HG03066 (cell line): ENCODE measurements around the gene ENTPD8.

Source experiments
- ATAC-seq: cut with Tn5 transposase; IDR thresholded peaks from one replicate; pipeline ENCODE4 v1.9.1; 2021; ENCODE audit warnings: low read depth; ENCODE audit not compliant: unreplicated experiment

ENTPD8 gene

DNA sequence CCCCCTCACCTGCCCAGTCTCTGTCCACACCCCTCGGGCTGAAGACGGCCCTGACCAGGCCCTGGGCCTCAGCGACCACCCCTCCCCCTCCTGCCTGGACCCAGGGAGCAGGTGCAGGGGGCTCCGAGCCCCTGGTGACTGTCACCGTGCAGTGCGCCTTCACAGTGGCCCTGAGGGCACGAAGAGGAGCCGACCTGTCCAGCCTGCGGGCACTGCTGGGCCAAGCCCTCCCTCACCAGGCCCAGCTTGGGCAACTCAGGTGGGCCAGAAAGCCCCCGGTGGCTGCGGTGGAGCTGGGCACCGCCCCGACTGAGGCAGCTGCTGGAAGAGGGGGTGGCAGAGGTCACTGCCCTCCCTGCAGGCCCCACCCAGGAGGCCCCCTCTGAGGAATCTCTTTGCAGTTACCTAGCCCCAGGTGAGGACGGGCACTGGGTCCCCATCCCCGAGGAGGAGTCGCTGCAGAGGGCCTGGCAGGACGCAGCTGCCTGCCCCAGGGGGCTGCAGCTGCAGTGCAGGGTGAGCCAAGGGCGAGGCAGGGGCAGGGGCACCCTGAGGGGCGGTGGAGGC, 7.7 kb downstream of the ENTPD8 start:
- no peak for ATAC-seq

DNA sequence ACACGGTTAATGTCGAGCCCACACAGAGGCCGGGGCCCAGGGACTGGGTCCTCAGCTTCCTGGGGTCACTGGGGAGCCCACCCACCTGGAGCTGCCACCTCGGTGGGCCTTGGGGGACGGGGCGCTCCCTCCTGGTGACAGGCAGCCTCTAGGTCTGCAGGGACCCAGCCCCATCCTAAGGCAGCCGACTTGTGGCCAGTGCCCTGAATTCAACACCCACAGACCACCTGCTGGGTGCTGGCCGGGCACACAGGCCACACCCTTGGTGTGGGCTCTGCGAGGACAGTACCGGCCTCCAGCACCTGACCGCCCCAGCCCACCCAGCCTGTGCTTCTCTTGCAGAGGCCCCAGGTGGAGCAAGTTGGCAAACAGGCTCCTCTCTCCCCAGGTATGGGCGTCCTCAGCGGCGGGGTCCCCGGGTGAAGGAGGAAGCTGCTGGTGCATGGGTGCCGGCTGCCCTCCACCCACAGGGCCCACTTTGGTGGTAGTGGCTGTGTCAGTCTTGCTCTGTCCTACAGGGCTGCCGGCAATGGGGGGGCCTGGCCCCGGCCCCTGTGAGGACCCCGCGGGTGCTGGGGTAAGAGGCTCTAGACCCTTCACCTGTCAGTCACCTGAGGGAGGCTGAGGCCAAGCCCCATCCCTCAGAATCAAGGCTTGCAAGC, 8.3 kb downstream of the ENTPD8 start:
- no peak for ATAC-seq

GRCh38 chr9:137431416-137431931, 9.7 kb downstream of the ENTPD8 start:
- ATAC-seq, result no peak

DNA sequence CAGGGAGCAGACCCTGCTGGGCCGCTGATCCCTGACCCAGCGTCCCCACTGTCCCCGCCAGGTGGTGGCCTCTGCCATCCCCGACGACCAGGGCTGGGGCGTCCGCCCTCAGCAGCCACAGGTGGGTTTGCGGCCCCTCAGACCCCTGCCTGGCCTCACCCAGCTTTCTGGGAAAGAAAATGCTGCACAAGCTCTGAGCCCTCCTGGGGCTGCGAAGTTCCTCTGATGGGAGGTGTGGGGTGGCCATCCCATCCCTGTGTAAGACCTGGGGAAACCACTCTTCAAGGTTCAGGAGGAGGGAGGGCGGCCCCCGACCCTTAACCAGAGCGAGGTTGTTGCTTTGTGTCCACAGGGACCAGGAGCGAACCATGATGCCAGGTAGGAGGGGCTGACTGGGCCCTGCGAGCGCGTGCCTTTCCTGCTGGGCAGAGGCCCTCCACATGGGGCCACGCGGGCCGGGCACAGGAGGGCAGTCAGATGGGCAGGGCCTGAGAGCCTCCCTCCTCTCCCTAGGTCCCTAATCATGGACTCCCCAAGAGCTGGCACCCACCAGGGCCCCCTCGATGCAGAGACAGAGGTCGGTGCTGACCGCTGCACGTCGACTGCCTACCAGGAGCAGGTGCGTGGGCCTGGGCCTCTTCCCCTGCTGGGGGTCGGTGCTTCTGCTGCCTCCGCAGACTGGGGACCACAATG, 10.3 kb downstream of the ENTPD8 start:
- ATAC-seq, result no peak

- ATAC-seq, result no peak
Observed at GRCh38 chr9:137429974-137430722, 11.0 kb downstream of the ENTPD8 start.

- ATAC-seq, result no peak
Observed at GRCh38 chr9:137429546-137429890, 11.6 kb downstream of the ENTPD8 start.

- ATAC-seq, result no peak
Observed at GRCh38 chr9:137428841-137429545, 12.2 kb downstream of the ENTPD8 start.

- ATAC-seq, result no peak
Observed at GRCh38 chr9:137428311-137428630, 12.9 kb downstream of the ENTPD8 start.

- ATAC-seq, result no peak
Observed at GRCh38 chr9:137427454-137428310, 13.5 kb downstream of the ENTPD8 start.

- ATAC-seq, result no peak
Observed at GRCh38 chr9:137426018-137426681, 15.0 kb downstream of the ENTPD8 start.

- no peak for ATAC-seq
Observed at GRCh38 chr9:137423514-137424291, 17.5 kb downstream of the ENTPD8 start.

- peak; percentile 78 for ATAC-seq
Observed at GRCh38 chr9:137422604-137423513, 18.3 kb downstream of the ENTPD8 start, which contains the start of the genes EXD3 and NOXA1. Gene EXD3 (minus strand): TSS chr9:137423162. CDS start chr9:137395357, 27,805 bp downstream. Gene NOXA1 (plus strand): TSS chr9:137423393. CDS start chr9:137423530, 137 bp downstream.

DNA sequence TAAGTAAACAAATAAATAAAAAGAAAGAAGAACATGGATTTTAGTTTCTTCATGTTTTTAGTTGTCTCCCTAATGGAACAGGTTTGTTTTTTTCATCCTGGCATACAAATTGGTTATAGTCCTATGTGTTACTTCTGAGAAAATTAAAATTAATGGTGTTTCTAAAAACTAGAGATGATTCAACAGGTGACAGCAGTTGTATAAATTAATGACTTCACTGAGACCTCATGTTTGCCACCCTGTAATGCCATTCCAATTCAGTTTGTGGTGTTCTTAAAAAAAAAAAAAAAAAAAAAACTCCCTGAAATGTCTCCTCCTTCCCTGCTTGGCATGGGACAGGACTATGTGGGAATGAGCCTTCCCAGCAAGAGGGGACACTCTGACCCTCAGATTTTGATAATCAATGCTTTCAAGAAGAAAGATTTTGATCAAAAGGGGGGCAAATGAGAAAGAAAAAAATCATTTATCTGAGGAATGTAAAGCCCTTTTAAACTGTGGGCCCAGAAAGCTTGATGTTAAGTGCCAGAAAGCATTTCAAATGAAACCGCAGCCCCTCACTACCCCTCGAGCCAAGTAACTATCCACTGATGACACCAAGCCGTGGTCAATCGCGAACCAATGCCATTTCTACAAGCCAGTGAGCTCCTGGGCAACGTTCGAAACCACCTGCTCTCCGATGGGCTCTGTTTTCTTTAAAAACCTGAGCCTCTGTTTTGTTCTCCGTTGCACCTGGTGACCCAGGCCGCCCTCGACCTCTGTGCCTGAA, 19.1 kb downstream of the ENTPD8 start:
- no peak for ATAC-seq

DNA sequence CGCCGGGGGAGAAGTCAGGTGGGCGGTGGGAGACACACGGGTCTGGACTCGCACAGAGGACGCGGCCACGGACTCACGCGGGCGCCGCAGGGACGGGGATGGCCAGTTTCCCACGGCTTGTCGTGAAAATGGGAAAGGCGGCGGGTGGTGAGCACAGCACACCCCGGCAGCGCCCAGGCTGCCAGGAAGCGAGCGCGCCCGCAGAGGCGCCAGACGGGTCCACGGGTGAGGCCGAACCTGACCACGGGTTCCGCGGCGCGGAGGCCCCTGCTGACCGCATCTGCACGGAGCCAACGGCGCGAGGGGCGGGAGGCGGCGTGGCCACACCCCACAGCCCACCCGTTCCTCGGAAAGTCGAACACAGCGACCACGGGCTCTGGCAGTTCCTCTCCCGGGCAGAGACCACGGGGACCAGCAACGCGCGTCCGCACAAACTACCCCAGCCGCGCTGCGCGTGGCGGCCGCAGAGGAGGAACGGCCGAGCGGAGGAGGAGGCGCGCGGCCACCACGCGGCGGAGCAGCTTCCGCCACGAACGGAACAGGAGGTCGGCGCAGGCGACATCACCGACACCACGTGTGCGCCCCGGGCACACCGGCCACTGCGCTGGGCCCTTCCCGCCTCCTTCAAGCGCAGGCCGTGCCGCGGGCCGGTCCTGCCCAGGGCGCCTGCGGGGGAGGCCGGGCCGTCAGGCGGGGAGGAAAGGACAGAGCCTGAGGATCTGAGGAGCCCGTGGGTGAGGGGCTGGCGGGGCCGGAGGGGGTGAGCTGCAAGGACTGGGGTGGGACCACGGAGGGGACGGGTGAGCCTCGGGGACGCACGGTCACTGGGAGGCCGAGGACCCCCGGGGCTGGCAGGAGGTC, 23.8 kb downstream of the ENTPD8 start:
- no peak for ATAC-seq

DNA sequence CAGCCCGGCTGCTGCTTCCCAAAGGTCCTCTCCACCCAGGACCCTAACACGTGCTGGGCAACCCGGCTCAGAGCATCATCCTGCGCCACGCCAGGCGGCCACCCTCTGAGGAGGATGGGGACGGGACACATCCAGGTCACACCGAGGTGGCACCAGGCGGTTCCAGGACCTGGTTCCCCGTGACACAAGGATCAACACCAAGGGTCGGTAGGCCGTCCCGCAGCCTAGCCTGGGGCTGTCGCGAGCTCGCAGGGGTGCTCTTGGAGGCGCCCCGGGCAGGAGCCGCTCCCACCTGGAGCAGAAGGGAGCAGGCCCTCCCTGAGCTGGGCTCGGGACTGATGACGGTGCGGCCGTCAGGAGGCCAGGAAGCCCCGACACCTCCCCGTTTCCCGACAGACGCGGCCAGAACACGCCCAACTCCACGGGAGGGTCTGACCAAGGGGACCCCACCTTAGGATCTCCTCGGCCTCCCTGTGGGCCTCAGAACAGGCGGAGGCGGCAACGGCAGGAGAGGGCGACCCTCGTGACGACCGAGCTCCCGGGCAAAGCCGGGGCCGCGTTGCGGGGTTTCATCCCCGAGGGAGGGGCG, 24.5 kb downstream of the ENTPD8 start:
- ATAC-seq, result no peak
